Medulla oblongata (tissue), 1 donor: ENCODE data around the gene DDX24.

Experiments used
- DNase-seq: peaks from one replicate; pipeline ENCODE4 v3.0.0-alpha.2; 2015; ENCODE audit errors: extremely low spot score

Gene DDX24

DNA sequence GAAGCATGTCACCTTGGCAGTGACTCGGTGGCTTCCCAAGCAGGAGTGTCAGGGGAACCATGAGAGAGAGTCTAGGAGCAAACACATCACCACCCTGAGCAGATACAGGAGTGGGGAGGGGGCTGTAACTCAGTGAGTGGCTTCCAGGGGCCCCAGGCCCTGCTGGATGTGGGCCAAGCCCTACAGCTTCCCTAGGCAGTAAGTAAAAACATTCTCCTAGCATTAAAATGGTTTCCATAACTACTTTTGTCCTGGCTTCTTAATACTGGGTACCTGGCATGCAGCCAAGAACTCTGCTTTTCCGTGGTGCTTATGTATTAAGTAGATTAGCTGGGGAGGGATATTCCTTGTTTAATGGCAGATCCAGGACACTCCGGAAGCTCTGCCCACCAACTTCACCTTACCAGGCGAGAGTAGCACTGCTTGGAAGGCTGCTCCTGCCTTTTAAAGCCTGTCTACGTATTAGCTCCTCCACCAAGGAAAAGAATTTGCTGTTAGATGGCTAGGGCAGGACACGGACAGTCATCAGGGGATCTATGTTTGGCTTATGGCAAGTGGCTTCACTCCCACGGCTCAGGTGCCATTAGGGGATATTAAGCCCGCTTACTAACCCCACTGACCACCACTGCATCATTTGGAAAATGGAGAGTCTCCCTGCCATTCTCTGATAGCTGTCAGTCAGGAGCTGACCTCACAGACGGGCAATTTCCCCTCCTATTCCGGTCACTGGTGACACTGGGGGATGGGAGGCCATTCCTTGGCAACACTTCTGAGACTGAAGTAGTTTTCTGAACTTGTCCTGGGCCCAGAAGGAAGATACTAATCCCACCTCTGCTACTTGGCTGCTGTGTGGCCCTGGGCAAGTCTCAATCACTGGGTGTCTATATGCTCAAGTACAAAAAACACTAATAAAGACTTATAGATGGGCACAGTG, 32.0 kb downstream of the DDX24 start:
- no peak for DNase-seq

DNA sequence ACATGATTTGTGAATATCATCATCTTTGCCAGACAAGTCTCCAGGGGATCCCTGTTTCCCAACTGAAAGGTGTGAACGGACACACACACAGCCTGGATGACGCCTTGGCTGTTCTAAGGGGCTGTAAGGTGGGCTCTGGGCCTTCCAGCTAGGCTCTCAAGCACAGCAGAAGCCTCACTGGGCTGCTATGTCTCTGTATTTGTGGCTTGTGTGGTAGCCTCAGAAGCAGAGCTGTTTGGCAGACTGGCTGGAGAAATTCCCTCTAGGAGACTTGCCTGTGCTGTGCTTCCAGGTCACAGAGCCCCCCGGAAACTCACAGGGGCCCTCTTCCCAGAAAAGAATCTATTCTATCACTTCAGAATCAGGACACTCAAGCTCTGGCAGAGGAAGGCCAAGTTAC, 33.4 kb downstream of the DDX24 start:
- DNase-seq: no peak

DNA sequence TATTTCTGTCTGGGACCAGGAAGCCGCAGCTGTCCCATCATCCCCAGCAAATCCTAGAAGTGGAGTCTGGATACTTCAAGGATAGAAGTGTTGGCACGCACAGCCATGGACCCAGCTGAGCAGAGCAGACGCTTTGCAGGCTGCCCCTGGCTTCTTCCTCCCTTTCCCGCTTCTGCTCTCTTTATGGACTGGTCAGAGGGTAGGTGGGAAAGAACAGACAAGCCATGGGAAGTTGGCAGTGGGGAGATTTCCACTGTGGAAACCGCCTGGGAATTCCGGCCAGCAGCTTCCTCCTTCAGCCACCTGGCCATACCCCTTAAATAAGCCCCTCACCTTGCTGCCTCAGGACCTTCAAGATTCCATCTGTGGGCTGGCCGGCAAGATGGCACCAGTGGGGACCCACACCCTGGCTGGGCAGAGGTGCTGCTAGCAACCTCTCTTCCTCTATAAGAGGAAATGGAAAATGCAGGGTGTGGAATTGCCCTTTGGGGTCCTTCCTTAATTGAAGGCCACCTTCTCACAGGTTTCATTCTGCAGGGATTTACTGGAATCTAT, 34.2 kb downstream of the DDX24 start:
- no peak for DNase-seq

DNA sequence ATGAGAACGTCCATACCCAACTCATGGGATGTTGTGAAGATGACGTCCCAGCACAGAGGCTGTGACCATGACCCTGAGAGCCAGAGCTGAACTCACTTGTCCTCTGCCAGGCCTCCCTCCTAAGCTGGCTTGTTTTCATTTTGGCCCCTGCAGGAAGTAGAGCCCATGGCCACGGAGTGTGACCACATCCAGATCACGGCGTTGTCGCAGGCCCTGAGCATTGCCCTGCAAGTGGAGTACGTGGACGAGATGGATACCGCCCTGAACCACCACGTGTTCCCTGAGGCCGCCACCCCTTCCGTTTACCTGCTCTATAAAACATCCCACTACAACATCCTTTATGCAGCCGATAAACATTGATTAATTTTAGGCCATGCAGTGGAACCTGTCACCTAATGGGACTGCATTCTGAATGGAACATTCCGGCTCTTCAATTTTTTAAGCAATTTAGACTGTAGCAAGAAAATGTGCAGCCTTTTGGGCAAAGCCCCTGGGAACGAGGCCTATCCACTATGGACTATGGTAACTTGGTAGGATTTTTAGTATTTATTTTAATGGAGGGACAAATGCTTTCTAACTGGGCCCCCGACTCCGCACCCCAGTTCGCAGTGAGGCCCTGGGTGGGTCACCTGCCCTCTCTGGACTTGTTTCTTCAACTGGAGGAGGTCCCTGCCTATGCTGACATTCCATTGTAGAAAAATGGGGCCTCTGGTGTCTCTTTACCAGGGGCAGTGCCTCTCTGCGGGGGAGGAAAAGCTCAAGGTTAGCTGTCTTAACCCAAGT, 35.2 kb downstream of the DDX24 start:
- DNase-seq: no peak

DNA sequence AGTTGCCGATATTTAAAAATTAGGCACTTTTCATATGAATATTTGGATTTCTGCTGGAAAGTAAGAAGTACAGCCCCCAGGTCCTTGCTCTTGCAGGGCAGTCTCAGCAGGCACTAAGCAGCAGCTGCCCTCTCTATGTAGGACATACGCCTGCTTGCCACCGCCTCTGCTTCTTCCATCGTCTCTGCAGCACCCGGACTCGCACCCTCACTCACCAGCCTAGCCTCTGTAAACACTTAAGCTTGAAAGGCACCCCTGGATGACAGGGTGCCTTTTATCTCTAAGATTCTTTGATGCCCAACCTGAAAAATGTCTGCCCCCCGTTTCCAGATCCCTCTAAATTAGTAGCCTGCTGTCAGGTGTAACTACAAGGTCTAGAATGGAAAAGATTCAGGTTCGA, 35.9 kb downstream of the DDX24 start:
- DNase-seq: no peak

DNA sequence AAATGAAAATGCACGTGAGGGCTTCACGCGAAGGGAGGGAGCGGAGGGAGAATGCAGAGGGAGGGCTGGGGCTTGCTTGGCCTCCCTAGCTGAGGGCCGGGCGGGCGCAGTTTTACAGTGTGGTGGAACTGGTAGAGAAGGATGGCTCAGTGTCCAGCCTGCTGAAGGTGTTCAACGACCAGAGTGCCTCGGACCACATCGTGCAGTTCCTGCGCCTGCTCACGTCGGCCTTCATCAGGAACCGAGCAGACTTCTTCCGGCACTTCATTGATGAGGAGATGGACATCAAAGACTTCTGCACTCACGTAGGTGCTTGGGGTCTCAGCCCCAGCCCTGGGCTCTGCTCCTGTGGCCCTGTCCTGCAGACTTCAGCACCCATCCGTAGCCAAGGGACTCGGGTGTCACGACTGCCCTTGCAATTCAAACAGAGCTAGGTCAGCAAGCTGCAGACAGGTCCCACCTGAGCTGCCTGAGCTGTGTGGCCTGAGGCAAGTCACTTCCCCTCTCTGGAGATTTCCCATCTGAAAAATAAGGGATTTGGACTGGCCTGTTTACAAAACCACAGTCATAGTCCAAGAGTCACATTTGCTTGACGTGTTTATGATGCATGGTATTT, 36.4 kb downstream of the DDX24 start:
- DNase-seq: no peak

DNA sequence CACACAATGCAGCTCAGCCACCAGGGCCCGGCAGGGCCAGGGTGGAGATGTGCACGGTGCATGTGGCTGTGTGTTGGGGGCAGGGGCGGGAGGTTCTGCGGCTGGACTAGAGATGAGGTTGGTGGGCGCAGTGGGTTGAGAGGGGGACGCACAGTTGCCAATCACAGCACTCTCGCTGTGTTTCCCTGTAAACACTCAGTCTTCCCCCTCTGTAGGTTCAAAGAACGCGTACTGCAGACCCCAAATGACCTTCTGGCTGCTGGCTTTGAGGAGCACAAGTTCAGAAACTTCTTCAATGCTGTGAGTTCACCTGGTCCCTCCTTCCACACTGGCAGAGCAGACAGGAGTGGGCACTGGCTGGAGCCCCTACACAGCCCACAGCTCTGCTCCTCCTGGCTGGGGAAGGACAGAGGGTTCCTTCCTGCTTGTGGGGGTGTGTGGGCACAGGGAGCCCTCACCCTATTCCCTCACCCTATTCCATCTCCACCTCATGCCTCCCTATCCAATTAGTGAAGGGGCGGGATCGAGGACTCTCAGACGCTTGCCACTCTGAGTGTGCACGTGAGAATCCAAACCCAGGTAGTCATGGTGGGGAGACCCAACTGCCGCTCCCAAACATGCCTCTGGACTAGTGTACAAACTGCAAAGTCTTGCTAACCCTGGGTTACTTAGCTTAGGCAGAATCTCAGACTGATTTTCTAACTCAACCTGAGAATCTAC, 37.1 kb downstream of the DDX24 start:
- no peak for DNase-seq

DNA sequence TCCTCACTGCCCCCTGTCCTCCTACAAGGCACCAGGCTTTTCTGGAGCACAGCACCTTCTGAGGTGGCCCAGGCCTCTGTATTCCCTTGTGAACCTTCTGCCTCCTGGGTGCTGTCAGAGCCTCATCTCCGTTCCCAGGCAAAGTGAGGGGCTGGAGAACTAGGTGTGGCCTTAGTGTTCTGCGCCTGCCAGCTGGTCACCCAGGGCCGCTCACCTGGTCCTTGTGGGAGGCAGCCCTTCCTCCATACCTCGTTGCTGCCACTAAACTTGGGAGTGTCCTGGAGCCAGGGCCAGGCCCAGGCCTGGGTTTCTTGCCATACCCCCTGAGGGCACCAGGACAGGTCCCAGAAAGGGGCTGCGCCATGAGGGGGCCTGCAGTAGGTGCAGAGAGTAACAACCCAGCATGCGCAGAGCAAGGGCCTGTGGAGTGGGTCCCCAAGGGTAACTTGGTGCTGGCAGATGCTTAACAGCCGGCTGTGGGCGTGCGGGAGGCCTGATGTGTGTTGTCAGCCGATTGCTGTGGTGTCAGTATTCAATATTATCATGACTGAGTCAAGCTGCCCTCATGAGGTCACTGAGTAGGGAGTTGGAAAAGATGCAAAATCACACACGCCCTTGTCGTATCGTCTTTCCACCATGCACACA, 37.8 kb downstream of the DDX24 start:
- no peak for DNase-seq

DNA sequence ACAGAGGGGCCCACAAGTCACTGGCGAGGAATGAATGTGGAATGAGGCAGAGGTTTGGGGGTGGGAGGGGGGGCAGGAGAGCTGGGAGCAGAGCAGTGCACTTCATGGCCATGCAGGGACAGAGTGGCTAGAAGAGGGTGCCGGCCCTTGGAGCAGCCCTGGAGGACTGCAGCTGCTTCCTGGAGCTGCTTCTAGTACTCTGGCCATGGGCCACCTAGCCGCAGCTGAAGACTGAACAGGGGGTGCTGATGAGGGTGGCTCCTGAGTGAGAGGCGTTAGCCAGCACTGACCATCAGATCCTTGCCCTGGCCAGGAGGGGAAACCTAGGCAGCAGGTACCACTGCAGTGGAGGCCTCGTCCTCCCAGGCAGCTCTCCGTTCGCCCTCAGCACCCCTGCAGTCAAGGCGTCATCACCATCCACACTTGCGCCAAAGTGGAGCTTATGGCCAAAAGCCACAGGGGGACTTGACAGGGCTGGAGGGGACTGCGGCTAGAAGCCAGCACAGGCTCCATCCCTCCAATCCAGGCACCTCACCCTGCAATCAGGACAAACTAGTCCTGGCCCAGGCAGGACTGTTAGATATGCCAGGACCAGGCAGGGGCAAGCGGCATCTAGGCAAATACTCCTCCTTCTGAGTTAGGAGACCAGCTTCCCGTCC, 38.4 kb downstream of the DDX24 start:
- DNase-seq: no peak

DNA sequence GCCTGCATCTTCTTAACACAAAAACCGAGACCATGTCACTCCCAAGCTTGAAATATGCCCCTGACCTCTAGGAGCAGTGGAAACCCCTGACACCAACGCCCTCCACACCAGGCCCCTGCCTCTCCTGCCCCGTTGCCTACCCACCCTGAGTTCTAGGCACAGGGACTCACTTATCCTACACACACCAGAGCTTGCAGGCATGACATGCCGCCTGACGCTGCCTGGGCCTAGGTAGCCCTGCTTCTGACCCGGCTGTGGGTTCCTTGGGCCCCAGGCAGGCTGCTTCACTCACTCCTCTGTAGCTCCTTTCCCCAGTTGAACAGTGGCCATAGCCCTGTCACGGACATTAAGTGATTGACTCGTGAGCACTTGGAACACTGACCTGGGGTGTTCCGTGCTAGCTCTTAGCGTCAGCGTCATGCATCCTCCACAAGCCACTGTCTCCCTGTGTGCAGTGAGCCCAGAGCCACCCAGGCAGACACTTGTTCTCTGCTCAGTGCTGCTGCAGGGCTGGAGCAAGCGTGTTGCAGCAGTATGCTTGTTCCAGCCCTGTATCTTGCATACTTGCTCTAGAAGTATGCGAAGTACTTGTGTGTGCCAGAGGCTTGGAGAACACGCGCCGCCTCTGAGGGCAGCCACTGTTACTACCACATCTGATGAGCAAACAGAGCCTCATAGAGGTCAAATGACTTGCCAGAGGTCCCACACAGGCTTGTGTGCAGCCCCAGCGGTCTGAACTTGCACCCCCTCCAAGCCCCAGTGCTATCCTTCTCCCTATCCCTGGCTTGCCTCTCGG, 39.3 kb downstream of the DDX24 start:
- no peak for DNase-seq

DNA sequence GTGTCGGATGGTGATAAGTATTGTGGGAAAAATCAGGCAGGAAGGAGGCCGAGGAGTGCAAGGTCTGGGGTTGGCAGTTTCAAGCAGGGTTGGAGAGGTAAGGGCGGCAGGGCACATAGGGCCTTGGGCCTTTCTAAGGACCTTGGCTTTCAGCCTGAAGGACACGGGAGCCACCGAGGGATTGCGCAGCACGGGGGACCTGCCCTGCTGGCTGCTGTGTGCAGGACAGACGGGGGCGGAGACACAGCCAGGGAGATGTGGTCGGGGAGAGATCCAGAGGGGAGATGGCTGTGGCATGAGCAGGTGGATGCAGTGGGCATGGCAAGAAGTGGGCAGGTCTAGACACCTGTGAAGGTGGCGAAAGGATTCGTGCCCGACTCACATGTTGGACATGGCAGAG, 40.2 kb downstream of the DDX24 start:
- no peak for DNase-seq

DNA sequence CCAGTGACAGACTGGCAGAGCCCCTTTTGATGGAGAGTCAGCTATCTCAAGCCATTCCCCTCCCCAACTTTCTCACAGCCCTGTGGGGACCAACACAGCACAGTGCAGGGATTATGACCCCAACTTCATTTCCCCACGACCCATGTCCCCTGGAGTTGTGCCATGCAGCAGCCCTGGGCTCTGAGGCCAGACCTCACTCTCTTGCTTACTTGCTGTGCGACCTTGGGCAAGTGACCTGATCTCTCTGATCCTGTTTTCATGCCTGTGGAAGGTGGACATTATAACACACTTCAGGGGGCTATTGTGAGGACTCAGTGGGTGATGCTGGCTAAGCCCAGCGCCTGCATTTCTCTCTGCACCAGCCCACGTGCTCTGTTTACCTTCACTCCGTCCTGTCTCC, 40.8 kb downstream of the DDX24 start:
- DNase-seq: no peak

DNA sequence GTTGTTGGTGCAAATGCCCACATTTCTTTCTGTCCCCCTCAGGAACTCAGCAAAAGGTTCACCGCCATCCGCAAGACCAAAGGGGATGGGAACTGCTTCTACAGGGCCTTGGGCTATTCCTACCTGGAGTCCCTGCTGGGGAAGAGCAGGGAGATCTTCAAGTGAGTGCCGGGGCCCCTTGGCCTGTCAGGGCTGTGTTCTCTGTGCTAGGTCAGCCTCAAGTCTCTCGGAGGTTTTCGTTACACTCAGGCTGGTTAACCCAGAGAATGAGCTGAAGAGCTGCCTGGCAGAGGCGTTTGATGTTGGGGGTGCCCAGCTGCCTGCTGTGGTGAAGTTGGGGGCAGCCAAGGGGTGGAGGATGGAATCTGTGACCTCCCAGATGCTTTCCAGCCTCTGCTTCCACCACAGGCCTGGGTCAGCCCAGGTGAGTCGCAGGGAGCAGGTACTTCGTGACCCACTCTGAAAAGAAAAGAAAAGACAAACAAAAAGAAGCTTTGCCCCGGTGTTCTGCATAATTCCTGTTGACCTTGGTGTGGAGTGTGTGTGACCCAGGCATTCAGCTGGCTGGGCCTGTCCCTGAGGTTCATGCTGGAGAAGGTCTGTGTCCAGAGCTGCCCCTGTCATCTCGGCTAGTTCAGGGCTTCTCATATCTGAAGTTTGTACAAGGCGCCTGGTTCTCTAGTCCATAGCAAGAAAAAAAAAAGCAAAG, 41.9 kb downstream of the DDX24 start:
- no peak for DNase-seq

DNA sequence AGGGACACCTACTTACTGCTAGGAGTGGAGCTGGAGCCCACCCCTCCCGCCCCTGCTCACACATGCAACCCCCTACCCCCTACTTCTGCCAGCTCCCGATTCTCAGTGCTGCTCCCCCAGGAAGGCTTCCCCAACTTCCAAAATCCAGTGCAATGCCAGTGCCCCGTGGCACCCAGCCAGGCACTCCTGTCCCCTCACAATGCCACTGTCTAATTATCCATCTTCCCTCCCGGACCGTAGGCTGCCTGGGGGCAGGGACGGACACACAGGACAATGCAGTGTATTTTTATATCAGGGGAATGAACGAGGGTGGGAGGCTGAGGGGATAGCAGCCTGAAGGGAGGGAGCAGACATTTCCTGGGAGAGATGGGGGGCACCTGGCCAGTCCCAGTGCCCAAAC, 42.5 kb downstream of the DDX24 start:
- no peak for DNase-seq

DNA sequence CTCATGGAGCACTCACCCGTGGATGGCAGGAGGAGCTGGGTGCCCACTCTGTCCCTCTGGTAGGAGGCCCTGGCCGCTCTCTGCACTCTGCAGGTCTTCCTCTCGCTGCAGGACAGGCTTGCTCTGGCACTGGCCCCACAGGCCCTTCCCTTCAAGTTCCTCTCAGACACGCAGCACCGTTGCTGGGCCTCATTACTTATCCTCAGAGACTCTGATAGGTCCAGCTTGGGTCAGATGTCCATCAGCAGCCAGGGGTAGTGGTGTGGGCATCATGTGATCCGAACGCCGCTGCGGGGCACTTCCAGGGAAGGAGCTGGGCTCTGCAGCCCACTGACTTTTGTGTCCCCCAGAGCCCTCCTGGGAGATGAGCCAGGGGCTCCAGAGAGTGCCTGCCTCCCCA, 43.0 kb downstream of the DDX24 start:
- no peak for DNase-seq

DNA sequence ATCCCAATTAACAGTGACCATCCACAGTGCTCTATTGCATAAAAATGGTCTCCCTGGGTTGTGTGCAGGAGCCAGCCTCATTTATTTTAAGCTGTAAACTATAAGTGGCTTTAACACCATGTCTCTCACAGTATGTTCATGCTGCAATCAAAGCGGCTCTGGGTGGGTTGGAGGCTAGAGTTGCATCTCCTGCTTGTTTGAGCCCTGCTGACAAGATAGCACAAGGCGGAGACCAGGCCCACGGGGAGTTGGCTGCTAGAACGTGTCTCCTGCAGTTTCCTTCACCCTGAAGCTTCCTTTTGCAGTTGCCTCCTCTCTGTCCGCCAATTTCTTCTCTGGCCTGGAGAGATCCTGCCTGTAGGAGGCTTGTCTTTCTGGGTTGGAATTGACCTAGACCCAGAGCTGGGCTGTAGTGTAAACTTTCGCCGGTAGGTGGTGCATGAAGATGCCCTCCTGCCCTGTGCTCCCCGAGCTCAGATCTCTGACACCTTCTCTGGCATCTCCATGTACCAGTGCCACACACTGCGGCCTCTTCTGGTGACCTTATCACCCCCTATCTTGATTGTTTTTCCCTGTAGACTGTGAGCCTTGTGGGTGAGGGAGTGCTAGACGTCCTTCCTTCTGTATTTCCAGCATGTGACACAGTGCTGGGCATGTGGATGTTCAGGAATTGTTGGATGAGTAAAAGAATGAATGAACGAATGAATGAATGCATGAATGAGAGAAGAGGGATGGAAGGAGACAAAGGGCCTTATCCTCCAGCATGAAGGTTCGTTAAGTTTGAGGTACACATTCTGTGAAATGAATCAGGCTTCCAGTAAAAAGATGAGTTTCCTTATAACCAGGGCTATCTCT, 44.5 kb downstream of the DDX24 start:
- DNase-seq: peak; percentile 74

DNA sequence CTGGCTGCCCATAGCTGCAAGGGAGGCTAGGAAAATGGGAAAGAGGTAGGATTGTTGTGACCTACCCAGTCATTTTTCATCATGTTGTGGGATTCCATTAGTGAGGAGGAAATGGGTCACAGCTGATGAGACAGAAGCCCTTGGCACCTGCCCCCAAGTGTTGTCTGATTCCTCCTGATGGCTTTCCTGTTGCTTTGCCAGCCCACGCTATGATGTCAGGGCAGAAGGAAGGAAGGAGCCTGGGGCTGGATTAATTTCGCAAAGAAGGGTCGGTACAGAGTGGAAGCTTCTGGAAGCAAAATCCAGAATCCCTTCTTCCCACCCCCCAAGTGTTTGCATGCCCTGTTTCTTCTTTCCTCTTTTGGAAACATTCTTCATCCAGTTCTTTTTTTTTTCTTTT, 46.1 kb downstream of the DDX24 start:
- no peak for DNase-seq

DNA sequence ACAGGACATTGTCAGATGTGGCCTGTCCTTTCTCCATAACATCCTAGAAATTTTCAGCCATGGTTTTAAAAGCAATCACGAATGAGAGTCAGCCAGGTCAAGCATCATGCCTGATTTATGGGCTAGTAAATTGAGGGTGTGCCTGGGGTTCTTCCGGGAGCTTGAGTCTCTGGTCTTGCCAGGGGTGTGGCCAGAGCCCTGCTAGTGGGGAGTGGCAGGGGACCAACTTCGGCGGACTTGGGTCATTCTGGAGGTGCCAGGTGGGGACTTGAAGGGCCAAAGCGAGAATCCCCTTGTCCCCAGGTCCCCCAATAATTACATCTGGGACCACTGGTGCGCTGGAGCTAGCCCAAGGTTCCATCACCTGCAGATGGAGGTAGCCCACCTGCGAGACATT, 49.1 kb downstream of the DDX24 start:
- DNase-seq: no peak
